ENCODE results near the gene NDUFS1. TPM values are rescaled to one million over a fixed set of nuclear protein-coding genes. Genes with fewer than 3 reads are reported as not detected.

NDUFS1 gene
- total RNA-seq, 1 donor from 2014 or later: 77.6 TPM

DNA sequence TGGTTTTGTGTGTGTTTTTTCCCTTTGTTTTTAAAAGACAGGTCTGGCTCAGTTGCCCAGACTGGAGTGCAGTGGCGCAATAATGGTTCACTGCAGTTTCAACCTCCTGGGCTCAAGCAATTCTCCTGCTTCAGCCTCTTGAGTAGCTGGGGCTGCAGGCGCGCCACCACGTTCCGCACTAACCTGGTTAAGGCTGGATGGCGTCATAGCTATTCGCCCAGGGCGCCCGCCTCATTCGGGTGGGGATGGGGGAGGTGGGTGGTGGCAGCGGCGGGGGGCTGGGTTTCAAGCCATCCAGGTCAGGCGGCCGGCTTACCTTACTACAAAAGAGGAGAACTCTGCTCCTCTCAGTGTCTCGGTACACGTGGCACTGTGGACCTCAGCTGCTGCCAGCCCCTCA, 43.2 kb upstream of the NDUFS1 start:
- TF ChIP-seq, protein P1, sequence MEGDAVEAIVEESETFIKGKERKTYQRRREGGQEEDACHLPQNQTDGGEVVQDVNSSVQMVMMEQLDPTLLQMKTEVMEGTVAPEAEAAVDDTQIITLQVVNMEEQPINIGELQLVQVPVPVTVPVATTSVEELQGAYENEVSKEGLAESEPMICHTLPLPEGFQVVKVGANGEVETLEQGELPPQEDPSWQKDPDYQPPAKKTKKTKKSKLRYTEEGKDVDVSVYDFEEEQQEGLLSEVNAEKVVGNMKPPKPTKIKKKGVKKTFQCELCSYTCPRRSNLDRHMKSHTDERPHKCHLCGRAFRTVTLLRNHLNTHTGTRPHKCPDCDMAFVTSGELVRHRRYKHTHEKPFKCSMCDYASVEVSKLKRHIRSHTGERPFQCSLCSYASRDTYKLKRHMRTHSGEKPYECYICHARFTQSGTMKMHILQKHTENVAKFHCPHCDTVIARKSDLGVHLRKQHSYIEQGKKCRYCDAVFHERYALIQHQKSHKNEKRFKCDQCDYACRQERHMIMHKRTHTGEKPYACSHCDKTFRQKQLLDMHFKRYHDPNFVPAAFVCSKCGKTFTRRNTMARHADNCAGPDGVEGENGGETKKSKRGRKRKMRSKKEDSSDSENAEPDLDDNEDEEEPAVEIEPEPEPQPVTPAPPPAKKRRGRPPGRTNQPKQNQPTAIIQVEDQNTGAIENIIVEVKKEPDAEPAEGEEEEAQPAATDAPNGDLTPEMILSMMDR (IDR thresholded peaks at IDR 0.05; ENCODE audit: unreplicated experiment): no peak
- H3K9me3 Mint-ChIP-seq (ENCODE audit: low read depth): no peaks in the 10 kb centered on the region
- no peak for DNase-seq (ENCODE audit: low spot score, unreplicated experiment)
- H3K27me3 Mint-ChIP-seq: peaks cover 6% of the 10 kb centered on the region
- H3K4me3 Mint-ChIP-seq (ENCODE audit: low read depth): no peak overlapping the region
- no peaks in the 10 kb centered on the region for H3K36me3 Mint-ChIP-seq (ENCODE audit: insufficient read depth)
- no peaks in the 10 kb centered on the region for H3K4me1 Mint-ChIP-seq (ENCODE audit: low read depth)
- H3K27ac Mint-ChIP-seq: no peak overlapping the region

DNA sequence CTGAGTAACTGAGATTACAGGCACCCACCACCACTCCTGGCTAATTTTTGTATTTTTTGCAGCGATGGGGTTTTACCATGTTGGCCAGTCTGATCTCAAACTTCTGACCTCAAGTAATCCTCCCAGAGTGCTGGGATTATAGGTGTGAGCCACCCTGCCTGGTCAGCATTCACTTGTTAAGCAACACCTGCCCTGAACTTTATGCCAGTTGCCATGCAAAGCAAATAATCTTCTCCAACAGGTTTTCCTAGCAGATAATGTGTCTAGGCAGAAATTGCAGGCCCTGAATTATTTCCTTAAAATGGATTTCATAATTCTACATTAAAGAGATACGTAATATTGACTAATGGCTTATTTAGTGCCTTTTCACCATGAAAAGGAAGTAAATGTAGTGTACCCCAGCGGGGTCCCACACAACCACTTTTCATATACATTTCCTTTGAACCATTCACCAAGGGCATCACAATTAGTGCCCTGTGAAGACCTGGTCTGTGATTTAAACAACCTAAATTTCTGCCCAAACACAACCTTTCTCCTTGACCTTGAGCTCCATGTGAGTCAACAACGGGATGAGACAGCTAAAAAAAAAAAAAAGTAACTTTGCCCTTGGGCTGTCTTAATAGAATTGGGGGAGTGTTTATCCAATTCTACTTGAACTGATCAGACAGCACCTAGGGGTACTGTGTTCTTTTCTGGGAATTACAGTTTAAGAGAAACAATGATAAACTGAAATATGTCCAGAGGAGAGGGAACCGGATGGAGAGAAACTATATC, 42.0 kb upstream of the NDUFS1 start:
- Mint-ChIP-seq H3K9me3 (ENCODE audit: low read depth) (no peaks in the 10 kb centered on the region), H3K27me3 (peaks cover 6% of the 10 kb centered on the region), H3K27ac (no peak overlapping the region), H3K4me1 (ENCODE audit: low read depth) (no peaks in the 10 kb centered on the region), H3K36me3 (ENCODE audit: insufficient read depth) (no peaks in the 10 kb centered on the region), H3K4me3 (ENCODE audit: low read depth) (no peak overlapping the region)
- TF ChIP-seq, protein P1 (IDR thresholded peaks at IDR 0.05; ENCODE audit: unreplicated experiment): no peak
- no peak for DNase-seq (ENCODE audit: low spot score, unreplicated experiment)

DNA sequence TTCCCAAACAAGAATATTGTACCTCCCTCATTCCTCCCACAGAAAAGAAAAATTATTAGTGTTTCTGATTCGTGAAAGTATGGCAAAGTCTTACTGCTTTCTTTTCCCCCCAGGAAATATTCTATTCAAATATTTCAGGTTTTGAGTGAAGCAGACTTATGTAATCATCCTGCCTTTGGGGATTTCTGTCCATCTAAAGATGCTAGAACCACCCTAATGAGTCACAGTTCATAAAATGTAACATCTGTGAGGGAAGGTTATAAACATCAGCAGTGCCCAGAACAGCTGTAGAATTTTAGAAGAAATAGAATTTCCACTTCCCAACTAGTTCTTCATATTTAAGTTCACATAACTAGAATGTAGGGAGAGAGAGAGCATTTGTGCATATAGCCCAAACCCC, 39.4 kb upstream of the NDUFS1 start:
- Mint-ChIP-seq H3K9me3 (ENCODE audit: low read depth) (no peaks in the 10 kb centered on the region), H3K27ac (no peak overlapping the region), H3K36me3 (ENCODE audit: insufficient read depth) (no peaks in the 10 kb centered on the region), H3K4me1 (ENCODE audit: low read depth) (no peaks in the 10 kb centered on the region), H3K4me3 (ENCODE audit: low read depth) (no peak overlapping the region), H3K27me3 (peaks cover 6% of the 10 kb centered on the region)
- TF ChIP-seq, protein P1 (IDR thresholded peaks at IDR 0.05; ENCODE audit: unreplicated experiment): no peak
- no peak for DNase-seq (ENCODE audit: low spot score, unreplicated experiment)

DNA sequence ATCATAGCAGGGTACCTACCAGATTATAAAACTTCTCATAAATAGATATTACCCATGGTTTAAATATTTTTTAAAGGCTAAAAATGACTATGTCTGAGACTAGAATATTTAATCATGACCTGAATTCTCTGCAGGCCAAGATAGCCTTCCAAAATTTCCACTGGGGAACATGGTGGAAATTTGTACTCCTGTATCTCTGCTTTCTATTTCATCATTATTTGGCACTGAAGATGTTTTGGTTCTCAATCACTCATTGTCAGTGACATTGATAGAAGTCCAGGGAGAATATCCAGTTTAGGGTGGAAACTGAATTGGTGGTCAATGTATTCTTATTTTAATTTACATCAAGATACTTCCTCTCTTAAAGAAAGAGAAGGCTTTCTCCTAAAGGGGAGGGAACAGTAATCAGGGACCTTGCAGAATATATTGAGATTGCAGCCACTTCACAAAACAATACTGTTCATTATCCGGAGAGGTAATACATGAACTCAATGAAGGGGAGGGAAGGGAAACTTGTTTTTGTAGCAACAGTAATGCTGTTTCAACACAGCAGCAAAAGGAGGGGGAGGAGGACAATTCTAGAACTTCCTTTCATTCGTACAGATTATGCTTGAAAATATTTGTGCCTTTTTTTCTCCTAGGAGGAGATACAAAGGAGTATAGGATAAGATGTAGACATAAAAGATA, 34.6 kb upstream of the NDUFS1 start:
- H3K4me3 Mint-ChIP-seq (ENCODE audit: low read depth): no peak overlapping the region
- no peaks in the 10 kb centered on the region for H3K4me1 Mint-ChIP-seq (ENCODE audit: low read depth)
- TF ChIP-seq, protein P1 (IDR thresholded peaks at IDR 0.05; ENCODE audit: unreplicated experiment): no peak

DNA sequence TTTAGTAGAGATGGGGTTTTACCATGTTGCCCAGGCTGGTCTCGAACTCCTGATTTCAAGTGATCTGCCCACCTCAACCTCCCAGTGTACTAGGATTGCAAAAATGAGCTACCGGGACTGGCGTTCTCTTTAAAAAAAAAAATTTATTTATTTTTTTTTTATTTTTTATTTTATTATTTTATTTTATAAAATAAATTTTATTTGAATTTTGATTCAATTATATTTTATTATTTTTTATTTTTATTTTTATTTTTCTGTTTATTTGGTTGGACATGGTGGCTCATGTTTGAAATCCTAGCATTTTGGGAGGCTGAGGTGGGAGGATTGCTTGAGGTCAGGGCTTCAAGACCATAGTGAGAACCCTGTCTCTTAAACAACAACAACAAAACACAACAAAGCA, 32.9 kb upstream of the NDUFS1 start:
- Mint-ChIP-seq H3K4me3 (ENCODE audit: low read depth) (no peak overlapping the region), H3K27ac (no peak overlapping the region), H3K27me3 (no peaks in the 10 kb centered on the region), H3K36me3 (ENCODE audit: insufficient read depth) (no peaks in the 10 kb centered on the region), H3K4me1 (ENCODE audit: low read depth) (no peaks in the 10 kb centered on the region), H3K9me3 (ENCODE audit: low read depth) (no peaks in the 10 kb centered on the region)
- TF ChIP-seq, protein P1 (IDR thresholded peaks at IDR 0.05; ENCODE audit: unreplicated experiment): no peak
- no peak for DNase-seq (ENCODE audit: low spot score, unreplicated experiment)

More for the DNA sequence above, 34.6 kb upstream of the NDUFS1 start:
- peaks cover 2% of the 10 kb centered on the region for H3K27me3 Mint-ChIP-seq
- H3K36me3 Mint-ChIP-seq (ENCODE audit: insufficient read depth): no peaks in the 10 kb centered on the region
- no peak overlapping the region for H3K27ac Mint-ChIP-seq
- no peaks in the 10 kb centered on the region for H3K9me3 Mint-ChIP-seq (ENCODE audit: low read depth)
- no peak for DNase-seq (ENCODE audit: low spot score, unreplicated experiment)
